OCI-LY3 (cell line): Measurements from ENCODE around the gene FCN2.

Experiments
- H2AFZ ChIP-seq: fragments of 200-600, 300-600 bp; shearing (Covaris generic); 2 replicates; pipeline ENCODE4 v1.6.0; 2014; ENCODE audit warnings: antibody characterized with exemption, low read depth, low read length
- H3K27ac ChIP-seq: fragments of 200-600, 300-600 bp; sonication (generic); 2 replicates; pipeline ENCODE4 v1.5.1; 2014; ENCODE audit warnings: mild to moderate bottlenecking, low read length, moderate library complexity, mixed read lengths
- H3K27me3 ChIP-seq: fragments of 200-600, 300-600 bp; sonication (generic); 2 replicates; pipeline ENCODE4 v1.6.1; 2014; ENCODE audit warnings: low read depth, low read length, mixed read lengths
- H3K36me3 ChIP-seq: fragments of 200-600, 300-600 bp; sonication (generic); replicated peaks from 2 replicates; pipeline ENCODE3; 2014; ENCODE audit warnings: low read depth, low read length, mixed read lengths
- H3K4me1 ChIP-seq: fragments of 300-600, 200-600 bp; sonication (generic); 2 replicates; pipeline ENCODE4 v1.6.1; 2014; ENCODE audit warnings: low read length, mixed read lengths
- H3K4me2 ChIP-seq: fragments of 200-600, 300-600 bp; sonication (generic); 2 replicates; pipeline ENCODE4 v1.6.1; 2014; ENCODE audit warnings: low read length, mixed read lengths
- H3K4me3 ChIP-seq: fragments of 300-600, 200-600 bp; sonication (generic); 2 replicates; pipeline ENCODE4 v1.5.1; 2014; ENCODE audit warnings: antibody characterized with exemption, mild to moderate bottlenecking, low read length, moderate library complexity
- H3K79me2 ChIP-seq: fragments of 300-600, 200-600 bp; shearing (Covaris generic); 2 replicates; pipeline ENCODE4 v1.6.1; 2014; ENCODE audit warnings: mild to moderate bottlenecking, low read length, mixed read lengths
- H3K9ac ChIP-seq: fragments of 300-600, 200-600 bp; shearing (Covaris generic); 2 replicates; pipeline ENCODE4 v1.6.0; 2014; ENCODE audit warnings: mild to moderate bottlenecking, low read length, moderate library complexity
- H3K9me3 ChIP-seq: fragments of 200-600, 300-600 bp; shearing (Covaris generic); 2 replicates; pipeline ENCODE4 v1.6.1; 2014; ENCODE audit warnings: low read length, mixed read lengths; ENCODE audit not compliant: insufficient read depth
- H4K20me1 ChIP-seq: fragments of 200-600, 300-600 bp; sonication (generic); 2 replicates; pipeline ENCODE4 v1.6.1; 2016; ENCODE audit warnings: low read length, mixed read lengths; ENCODE audit not compliant: insufficient read depth
- EZH2phosphoT487 ChIP-seq: fragments of 200-600 bp; shearing (Covaris generic); IDR thresholded peaks from 2 replicates; pipeline ENCODE4 v1.6.1; 2018; ENCODE audit warnings: antibody characterized with exemption, mixed run types, low read depth
- TF ChIP-seq, protein P1 (sequence below): fragments of 200-600, 300-600 bp; sonication (generic); IDR thresholded peaks from 2 replicates; pipeline ENCODE4 v1.5.1; 2014; ENCODE audit warnings: antibody characterized with exemption, low read length, low read depth

The FCN2 gene

DNA sequence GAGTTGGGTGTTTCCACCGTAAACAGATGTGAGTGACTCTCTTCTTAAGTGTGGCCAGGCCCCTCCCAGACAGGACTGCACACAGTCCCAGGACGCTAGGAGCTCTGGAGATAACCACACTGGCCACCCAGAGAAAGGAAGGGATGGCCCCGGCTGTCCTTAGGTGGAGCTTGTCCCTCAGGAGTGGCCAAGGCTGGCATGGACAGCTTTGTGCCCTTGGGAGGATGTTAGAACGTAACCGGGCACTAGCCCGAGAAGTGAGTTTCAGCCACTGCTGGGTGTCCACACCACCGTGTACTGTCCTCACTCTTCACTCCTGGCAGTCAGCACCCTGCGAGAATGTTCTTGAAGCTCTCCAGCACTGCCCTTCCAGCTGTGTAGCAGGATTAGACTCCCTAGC is 35.8 kb upstream of the FCN2 start:
- H2AFZ ChIP-seq, result no peak overlapping the region
- TF ChIP-seq, protein P1, sequence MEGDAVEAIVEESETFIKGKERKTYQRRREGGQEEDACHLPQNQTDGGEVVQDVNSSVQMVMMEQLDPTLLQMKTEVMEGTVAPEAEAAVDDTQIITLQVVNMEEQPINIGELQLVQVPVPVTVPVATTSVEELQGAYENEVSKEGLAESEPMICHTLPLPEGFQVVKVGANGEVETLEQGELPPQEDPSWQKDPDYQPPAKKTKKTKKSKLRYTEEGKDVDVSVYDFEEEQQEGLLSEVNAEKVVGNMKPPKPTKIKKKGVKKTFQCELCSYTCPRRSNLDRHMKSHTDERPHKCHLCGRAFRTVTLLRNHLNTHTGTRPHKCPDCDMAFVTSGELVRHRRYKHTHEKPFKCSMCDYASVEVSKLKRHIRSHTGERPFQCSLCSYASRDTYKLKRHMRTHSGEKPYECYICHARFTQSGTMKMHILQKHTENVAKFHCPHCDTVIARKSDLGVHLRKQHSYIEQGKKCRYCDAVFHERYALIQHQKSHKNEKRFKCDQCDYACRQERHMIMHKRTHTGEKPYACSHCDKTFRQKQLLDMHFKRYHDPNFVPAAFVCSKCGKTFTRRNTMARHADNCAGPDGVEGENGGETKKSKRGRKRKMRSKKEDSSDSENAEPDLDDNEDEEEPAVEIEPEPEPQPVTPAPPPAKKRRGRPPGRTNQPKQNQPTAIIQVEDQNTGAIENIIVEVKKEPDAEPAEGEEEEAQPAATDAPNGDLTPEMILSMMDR, result no peak
- TF ChIP-seq EZH2phosphoT487, result no peak
- no peaks in the 10 kb centered on the region for H3K36me3 ChIP-seq
- no peaks in the 10 kb centered on the region for H3K27me3 ChIP-seq
- H3K9me3 ChIP-seq, result no peaks in the 10 kb centered on the region
- H3K79me2 ChIP-seq, result no peaks in the 10 kb centered on the region
- H3K4me2 ChIP-seq, result no peak overlapping the region
- H3K27ac ChIP-seq, result no peak overlapping the region
- no peak overlapping the region for H3K9ac ChIP-seq
- H4K20me1 ChIP-seq, result no peaks in the 10 kb centered on the region
- no peak overlapping the region for H3K4me3 ChIP-seq
- H3K4me1 ChIP-seq, result no peaks in the 10 kb centered on the region

DNA sequence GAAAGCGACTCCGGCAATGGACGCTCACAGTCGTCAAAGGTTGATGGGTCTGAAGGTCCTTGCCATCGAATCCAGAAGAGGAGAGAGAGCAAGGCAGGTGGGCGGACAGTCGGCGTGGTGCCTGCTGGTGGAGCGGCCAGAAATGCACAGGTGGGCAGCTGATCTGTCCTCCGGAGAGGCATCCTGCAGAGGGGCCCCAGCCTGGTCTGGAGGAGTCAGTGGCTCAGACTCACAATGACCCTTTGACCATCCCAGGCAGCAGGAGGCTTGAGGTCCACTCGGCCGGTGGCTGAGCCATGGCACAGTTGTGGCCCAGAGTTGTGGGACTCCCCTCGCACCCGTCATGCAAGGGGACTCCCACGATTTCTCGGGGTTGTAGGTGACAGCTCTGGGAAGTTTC is 34.4 kb upstream of the FCN2 start:
- Histone ChIP-seq H3K4me3 (no peak overlapping the region), H3K36me3 (no peaks in the 10 kb centered on the region), H3K4me2 (no peak overlapping the region), H2AFZ (no peak overlapping the region), H3K4me1 (no peaks in the 10 kb centered on the region), H3K27ac (no peak overlapping the region), H3K79me2 (no peaks in the 10 kb centered on the region), H3K27me3 (no peaks in the 10 kb centered on the region), H3K9ac (no peak overlapping the region), H4K20me1 (no peaks in the 10 kb centered on the region), H3K9me3 (no peaks in the 10 kb centered on the region)
- no peak for TF ChIP-seq EZH2phosphoT487
- TF ChIP-seq, protein P1, result no peak

DNA sequence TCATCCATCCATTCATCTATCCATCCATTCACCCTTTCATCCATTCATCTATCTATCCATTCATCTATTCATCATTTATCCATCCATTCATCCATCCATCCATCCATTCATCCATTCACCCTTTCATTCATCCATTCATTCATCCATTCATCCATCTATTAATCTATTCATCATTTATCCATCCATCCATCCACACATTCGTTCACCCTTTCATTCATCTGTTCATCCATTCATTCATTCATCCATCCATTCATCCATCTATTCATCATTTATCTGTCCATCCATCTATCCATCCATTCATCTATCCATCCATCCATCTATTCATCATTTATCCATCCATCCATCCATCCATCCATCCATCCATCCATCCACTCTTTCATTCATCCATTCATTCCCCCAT is 33.9 kb upstream of the FCN2 start:
- no peaks in the 10 kb centered on the region for H4K20me1 ChIP-seq
- TF ChIP-seq, protein P1, result no peak
- TF ChIP-seq EZH2phosphoT487, result no peak
- H3K9ac ChIP-seq, result no peak overlapping the region
- H3K4me2 ChIP-seq, result no peak overlapping the region
- H3K4me1 ChIP-seq, result no peaks in the 10 kb centered on the region
- no peak overlapping the region for H2AFZ ChIP-seq
- no peaks in the 10 kb centered on the region for H3K27me3 ChIP-seq
- H3K9me3 ChIP-seq, result no peaks in the 10 kb centered on the region
- H3K36me3 ChIP-seq, result no peaks in the 10 kb centered on the region
- no peak overlapping the region for H3K27ac ChIP-seq
- H3K79me2 ChIP-seq, result no peaks in the 10 kb centered on the region
- no peak overlapping the region for H3K4me3 ChIP-seq

DNA sequence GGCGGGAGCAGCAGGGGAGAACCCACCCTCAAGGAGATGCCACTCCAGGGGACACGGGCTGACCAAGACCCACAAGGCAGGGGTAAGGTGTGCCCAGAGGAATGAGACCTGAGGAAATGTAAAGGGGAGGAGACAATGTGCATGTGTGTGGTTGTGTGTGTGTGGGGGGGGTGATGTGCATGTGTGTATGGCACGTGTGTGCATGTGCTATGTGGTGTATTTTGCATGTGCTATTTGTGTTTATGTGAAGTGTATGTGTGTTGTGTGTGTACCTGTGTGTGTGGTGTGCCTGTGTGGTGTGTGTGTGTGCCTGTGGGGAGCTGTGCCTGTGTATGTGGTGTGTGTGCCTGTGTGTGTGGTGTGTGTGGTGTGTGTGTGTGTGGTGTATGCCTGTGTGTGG is 33.5 kb upstream of the FCN2 start:
- Histone ChIP-seq H3K9ac (no peak overlapping the region), H3K27ac (no peak overlapping the region), H3K9me3 (no peaks in the 10 kb centered on the region), H3K4me1 (no peaks in the 10 kb centered on the region), H2AFZ (no peak overlapping the region), H4K20me1 (no peaks in the 10 kb centered on the region), H3K27me3 (no peaks in the 10 kb centered on the region), H3K4me3 (no peak overlapping the region), H3K4me2 (no peak overlapping the region), H3K36me3 (no peaks in the 10 kb centered on the region), H3K79me2 (no peaks in the 10 kb centered on the region)
- TF ChIP-seq, protein P1, result no peak
- TF ChIP-seq EZH2phosphoT487, result no peak
